ENCODE measurements around the gene MAP4.

The MAP4 gene

DNA sequence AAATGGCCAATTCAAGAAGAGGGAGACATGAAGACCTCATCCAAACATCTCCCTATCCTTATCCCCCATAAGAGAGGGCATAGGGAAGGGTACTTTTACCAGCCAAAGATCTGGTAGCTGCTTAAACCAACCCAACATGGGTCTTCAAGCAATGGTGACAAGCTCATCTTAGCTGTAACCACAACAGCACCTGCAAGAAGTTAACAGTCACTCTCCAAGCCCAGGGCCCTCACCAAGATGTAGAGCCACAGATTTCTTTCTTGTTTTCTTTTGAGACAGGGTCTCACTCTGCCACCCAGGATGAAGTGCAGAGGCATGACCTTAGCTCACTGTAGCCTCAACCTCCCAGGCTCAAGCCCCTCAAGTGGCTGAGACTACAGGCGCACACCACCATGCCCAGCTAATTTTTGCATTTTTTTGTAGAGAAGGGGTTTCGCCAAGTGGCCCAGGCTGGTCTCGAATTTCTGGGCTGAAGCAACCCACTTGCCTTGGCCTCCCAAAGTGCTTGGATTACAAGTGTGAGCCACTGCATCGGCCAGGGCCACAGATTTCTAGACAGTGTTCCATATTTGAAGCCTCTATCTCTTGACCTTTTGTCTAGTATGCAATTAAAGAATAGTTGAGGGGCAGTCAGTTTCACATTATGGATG, 156.1 kb downstream of the MAP4 start:
- no peak for DNase-seq

DNA sequence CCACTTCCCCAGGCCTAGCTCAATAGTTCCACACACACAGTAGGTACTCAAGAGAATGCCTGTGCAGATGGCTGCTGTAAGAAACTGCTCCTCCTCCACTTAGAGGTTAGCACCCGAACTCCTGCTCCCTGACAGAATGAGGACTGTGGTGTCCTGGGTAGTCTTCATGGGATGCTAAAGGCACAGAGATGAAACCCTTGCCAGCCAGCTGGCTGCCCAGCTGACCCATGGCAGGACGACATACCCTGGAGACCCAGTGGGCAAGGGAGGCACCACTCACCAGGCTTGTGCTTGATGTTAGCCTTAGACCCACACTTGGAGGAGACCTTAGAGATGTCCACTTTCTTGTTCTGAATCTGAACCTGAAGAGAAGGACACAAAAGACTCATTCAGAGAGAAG, 159.1 kb downstream of the MAP4 start:
- no peak for DNase-seq

DNA sequence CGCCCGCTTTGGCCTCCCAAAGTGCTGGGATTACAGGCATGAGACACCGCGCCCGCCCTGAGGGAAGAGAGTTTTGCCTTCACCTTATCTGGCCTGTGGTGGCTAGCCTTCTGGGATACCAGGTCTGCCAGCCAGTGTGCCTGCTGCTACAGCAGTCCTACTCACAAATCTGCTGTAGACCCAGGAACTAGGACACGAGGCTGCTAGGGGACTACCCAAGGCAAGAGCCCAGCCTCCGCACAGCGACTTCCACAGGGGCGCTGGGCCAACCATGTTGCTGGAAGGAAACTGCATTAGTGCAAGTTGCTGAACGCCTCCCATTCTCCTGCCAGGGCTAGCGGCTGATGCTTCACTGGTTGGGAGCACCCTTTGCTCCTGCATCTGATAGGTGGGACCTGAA, 159.5 kb downstream of the MAP4 start:
- DNase-seq: no peak

DNA sequence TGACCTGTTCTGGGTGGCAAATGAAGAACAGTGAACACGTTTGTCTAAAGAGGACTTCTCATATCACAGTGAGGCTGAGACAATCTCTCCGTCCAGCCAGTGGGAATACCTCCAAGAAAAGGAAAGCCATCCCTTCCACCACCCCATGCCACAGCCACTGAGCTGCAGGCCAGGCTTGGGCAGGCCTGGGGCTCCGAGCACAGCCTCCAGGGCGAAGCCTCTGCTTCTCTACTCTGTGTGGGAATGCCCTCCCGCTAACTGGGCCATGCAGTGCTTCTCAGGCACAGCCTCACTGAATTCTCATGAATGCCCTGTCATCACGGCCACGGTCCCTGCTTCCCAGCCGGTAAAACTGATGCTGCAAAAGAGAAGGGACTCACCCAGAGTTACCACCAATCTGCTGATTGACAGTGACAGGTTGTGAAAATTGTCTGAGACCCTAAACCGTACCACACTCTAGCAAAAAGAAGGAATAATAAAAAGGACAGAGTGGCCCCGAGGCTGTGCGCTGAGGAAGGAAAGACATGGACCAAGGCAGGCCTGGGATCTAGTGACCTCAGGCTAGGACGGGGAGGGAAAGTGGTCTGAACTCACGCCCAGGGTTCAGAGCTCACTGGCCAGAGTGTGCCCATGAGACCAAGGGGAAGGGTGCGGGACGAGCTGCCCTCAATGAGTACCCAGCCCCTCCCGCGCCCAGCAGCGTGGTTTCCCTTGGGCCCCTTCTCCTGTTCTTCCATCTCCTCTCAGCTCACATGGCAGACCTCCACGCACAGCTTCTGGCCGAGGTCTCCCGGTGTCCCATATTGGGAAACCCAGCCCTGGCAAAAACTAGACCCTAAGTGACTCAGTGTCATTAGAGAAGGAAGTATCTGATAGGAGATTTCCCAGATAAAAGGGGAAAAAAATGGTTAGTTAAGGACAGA, 160.5 kb downstream of the MAP4 start:
- DNase-seq: no peak

DNA sequence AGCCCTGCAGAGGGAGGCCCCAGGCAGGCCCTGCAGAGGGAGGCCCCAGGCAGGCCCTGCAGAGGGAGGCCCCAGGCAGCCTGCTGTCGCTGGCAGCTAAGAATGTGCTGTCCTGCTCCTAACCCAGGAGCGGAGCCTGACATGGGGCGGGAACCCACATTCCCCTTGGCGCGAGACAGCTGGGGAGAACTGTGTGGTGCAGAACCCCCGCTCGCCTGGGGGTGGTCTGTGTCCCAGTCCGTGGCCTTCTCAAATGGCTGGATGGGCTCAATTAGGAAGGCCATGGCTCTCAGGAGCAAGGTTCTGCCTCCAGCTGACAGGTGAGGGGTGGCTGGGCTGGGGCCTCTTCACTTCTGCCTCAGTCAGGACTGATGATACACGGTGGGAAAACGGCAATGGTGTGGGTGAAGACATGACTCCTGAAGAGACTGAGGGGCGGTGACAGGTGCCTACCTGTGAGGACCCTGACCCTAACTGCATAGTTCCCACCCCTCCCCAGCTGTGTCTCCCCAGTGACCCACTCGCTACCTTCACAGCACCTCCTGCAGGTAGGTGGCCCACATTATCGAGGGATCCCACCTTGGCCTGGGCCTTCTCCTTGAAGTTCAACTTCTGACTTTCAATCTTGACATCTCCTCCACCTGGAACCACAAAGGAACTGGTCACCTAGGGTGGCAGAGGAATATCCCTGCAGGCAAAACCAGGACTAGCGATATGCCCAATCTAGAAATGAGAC, 161.3 kb downstream of the MAP4 start:
- DNase-seq: no peak

DNA sequence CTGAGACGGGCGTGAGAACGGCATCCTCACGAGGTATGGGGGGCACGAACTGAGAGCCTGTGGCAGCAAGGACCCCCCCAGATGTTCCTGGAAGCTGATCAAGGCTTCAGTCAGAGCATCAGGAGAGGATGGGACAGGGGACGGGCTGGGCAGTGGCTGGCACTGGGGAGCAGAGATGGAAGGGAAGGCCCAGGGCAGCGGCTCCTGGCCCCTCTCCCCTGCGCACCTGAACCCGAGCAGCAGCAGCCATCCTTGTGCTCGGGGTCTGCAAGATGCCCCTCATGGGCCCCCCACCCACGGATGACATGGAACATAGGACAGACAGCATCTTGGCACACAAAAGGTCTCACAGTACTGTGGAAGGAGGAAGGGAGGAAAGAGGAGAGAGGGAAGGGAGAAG, 161.9 kb downstream of the MAP4 start:
- DNase-seq: no peak

DNA sequence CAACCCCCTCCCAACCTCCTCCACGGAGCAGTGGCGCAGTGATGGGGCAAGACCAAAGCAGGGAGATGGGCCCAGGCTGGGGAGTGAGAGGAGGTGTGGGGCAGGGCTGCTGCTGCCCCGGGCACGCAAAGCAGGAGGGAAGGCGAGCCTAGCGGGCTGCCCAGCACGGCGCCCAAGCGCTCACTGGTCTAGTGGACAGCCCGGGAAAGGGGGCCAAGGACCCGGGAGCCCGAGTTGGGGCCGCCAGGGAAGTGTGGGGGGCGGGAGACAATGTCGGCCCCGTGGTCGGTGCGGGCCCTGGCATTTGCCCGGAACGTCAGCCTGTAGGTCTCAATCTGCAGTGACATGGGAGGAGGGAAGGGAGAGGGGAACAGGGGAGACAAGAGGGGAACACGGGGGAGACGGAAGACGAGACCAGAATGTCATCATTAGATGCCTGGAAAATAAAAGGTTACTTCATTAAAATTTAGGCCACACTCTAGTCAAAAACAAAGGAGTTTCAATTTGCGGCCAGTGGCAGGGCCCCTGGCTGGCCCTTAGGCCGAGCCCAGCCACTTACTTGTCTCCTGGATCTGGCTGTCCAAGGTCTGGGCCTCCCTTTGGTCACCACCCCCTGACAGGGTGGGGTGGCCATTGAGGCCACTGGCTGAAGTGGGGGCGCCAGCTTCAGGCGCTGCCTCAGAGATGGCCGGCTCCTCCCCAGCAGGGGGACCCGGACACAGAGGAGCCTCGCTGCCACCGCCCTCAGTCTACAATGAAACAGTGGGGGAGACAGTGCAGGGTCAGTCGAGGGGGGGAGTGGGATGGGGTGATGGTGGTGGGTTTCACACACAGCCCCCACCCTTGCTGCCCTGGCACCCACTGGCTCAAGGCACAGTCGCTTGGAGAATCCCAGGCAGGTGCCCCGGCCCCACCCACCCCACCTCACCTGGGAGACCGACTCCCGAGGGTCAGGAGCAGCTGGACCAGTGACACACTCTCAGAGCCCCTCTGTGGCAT, 163.3 kb downstream of the MAP4 start:
- no peak for DNase-seq

DNA sequence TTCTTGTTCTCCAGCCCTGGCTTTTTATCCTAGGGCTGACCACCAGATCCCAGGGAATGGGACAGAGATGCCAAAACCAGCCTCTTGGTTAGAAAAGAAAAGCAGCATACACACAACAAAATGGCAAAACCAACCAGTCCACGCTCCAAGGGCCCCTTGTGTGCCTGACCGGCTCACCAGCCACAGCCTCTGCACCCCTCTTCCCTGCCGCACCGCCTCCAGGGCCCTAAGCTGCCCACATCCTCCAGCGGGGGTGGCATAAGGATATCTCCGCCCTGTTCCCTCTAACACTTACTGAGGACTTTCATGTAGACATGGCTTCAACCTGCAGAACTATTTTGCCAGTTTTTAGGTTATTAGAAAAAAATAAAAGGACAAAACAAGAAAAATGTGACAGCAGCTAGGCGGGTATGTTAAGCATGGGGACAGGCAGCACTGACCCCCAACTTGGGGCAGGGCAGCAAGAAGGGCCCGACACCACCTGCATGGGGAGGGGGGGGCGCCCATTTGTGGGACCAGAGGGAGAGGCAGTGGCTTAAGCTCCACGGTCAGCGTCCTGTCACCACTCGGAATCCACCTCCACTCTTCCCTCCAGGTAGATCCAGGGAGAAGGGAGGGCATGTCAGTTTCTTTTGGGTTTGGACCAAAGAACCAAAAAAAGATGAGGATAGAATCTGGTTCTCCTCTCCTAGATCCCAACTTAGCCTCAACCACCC, 164.2 kb downstream of the MAP4 start:
- no peak for DNase-seq

DNA sequence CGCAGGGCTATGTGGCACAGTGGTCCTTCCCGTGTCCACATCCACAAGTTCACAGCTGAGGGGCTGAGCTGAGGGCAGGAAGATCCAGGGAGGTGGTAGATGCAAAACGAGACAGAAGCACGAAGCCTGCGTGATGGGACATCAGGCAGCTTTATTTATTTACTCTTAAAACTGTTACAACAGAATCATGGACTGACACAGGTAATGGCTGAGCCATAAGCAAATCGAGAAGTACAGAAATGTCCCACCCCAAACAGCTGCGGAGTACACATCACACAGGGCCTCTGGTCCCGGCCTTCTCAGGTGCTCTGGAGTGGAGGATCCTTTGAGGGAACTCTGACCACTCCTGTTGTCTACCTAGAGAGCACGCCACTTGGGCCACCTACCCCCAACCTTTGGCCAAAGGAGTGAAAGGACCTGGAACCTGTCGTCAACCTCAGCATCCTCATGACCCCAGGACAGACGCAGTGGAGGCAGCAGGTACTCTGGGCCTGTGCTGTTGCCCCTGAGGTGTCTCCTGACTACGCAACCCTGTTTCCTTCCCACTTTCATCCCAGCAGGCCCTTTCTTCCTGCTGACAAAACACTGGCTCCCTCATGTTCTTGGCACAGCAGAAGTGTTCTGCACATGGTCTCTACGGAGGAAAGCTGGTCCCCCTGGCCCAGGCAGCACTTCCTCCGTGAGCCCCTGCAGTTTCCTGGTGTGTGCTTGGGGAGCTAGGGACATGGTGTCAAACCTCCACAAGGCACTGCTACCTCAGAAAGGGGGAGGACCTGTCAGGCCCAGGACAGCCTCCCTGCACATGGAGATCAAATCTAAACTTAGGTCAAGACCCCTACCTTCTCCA, 165.4 kb downstream of the MAP4 start:
- DNase-seq: no peak

DNA sequence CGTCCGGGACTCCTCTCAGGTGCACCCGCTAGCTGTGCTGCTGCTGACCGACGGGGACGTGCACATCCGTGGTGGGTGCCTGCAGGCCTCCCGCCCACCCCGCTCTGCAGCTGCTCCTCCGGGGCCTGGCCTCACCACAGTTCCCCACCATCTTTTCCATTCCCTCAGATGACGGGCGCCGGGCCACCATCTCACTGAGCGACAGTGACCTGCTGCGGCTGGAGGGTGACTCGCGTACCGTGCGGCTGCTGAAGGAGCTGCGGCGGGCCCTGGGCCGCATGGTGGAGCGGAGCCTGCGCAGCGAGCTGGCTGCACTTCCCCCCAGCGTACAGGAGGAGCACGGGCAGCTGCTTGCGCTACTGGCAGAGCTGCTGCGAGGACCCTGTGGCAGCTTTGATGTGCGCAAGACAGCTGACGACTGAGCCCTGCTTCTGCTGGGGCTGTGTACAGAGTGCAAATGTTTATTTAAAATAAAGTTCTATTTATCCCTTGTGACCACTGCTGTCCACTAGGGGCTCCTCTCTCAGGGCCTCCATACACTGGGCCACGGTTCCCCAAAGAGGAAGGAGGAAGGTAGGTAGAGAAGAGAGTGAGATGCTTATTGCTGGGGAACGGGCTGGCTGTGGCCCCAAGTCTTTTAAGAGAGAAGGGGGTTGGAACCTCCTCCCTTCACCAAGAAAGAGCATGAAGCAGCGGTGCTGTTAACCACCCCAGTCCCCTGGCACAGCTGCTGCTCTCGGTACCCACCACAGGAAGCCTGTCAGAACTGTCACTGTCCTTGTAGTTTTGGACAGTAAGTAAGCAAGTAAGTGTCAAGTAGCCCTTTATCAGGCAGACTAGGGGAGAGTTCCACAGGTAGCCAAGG, 166.3 kb downstream of the MAP4 start:
- no peak for DNase-seq

DNA sequence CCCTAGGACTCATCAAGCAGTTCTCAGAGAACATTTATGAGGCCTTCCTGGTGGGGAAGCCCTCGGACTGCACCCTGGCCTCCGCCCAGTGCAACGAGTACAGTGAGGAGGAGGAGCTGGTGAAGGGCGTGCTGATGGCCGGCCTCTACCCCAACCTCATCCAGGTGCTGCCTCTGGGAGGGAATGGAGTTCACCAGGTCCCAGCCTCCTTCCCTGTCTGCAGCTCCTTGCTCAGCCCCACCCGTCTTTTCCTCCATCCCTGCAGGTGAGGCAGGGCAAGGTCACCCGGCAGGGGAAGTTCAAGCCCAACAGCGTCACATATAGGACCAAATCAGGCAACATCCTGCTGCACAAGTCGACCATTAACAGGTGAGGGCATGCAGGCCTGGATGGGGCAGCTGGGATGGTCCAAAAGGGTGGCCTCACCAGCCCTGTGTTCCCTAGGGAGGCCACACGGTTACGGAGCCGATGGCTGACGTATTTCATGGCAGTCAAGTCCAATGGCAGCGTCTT, 167.0 kb downstream of the MAP4 start:
- DNase-seq: no peak

DNA sequence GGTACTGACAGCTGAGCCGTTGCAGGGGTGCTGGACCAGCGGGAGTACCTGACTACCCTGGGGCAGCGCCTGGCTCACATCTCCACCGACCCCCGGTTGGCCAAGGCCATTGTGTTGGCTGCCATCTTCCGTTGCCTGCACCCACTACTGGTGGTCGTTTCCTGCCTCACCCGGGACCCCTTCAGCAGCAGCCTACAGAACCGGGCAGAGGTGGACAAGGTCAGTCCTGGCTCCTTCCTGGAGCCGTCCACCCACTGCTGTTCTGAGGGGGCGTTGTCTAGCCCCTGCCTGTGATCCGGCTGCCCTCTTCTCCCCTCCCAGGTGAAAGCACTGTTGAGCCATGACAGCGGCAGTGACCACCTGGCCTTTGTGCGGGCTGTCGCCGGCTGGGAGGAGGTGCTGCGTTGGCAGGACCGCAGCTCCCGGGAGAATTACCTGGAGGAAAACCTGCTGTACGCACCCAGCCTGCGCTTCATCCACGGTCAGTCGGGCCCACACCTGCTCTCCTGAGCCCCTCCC, 167.6 kb downstream of the MAP4 start:
- no peak for DNase-seq

DNA sequence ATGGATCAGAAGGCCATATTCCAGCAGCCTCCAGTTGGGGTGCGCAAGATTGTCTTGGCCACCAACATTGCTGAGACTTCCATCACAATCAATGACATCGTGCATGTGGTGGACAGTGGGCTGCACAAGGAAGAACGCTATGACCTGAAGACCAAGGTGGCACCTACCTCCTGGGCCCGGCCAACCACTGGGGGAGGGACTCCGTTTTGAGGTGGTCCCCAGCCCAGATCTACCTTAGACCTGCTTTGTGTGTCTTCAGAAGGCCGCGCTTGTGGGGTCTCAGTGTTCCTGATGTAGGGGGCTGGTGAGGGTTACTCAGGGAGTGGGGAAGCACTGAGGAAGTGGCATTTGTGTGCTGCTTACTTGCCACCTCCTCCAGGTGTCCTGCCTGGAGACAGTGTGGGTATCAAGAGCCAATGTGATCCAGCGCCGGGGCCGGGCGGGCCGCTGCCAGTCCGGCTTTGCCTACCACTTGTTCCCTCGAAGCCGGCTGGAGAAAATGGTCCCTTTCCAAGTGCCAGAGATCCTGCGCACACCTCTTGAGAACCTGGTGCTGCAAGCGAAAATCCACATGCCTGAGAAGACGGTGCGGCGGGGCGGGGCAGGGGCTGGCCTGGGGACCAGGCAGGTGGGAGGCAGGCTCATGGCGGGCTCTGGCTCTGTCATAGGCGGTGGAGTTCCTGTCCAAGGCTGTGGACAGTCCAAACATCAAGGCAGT, 168.3 kb downstream of the MAP4 start:
- no peak for DNase-seq

DNA sequence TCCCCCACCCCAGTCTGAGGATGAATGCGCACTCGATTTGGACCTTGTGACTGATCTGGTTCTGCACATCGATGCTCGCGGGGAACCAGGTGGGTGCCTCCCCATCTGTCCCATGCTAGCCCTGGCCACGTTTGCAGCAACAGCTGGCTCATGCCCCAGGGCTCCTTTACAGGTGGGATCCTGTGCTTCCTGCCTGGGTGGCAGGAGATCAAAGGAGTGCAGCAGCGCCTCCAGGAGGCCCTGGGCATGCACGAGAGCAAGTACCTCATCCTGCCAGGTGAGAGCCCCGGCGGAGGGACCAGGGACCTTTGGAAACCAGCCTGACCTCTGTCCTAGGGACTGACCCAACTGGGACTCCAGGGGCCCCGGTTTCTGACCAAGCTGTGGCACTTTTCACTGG, 169.0 kb downstream of the MAP4 start:
- DNase-seq: no peak

DNA sequence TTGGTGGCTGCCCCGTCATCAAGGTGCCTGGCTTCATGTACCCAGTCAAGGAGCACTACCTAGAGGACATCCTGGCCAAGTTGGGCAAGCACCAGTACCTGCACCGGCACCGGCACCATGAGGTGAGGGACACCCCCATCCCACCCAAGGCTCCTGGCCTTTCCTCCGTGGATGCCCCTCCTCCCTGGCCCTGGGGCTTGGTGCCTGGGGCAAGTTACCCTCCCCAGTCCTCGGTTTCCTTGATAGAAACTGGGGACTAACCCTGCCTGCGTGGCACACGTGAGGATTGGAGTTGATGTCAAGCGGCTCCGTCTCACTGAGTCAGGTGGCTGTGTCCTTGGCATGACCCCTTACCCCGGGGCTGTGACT, 169.4 kb downstream of the MAP4 start:
- no peak for DNase-seq

DNA sequence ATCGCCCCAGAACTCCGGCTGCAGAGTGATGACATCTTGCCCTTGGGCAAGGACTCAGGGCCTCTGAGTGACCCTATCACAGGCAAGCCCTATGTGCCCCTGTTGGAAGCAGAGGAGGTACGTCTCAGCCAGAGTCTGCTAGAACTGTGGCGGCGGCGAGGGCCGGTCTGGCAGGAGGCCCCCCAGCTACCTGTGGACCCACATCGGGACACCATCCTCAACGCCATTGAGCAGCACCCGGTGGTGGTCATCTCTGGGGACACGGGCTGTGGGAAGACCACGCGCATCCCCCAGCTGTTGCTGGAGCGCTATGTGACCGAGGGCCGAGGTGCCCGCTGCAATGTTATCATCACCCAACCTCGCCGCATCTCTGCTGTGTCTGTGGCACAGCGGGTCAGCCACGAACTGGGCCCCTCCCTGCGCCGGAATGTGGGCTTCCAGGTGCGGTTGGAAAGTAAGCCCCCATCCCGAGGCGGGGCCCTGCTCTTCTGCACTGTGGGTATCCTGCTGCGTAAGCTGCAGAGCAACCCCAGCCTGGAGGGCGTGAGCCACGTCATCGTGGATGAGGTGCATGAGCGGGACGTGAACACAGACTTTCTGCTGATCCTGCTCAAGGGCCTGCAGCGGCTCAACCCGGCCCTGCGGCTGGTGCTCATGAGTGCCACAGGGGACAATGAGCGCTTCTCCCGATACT, 169.9 kb downstream of the MAP4 start:
- DNase-seq: no peak

DNA sequence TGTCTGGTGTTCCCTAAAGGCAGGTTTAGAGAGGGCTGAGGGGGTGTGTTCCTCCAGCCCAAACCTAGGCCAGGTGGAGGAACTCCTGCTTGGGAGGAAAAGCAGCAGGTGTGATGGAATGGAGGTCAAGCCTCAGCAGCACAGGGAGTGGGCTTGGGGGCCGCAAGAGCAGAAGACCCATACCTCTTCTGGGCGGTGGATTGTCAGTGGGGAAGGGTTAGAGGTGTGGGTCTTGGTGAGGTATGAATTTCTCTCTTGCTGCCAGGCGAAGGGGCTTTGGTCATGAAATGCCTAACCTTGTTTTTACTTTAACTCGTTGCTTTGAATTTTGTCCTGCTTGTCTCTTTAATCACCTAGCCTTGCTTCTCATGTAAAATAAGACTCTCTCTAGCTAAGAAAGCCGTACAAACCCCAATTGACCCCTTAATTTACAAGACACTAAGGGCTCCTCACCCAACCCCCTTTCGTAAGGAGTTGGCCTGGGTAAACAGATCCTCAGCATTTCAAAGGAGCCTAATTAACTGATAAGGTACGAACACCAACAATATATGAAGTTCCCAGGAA, 174.3 kb downstream of the MAP4 start:
- no peak for DNase-seq

DNA sequence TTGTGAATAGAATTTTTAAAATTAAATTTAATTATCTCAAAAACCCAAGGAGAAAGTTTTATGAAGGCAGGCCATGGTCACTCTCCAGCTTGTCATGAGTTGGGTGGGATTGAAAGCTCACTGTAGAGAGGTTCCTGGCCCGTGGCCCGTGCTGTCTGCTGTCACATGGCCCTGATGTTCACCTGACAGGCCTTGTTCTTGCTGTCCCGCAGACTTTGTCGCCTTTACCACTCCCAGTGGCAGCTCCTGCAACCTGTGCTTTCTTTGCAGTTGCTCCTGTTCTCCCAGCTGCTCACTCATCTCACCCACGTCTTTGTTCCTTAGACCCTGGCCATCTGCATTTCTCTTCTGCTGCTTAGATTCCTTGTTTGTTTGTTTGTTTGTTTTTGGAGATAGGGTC, 177.7 kb downstream of the MAP4 start:
- no peak for DNase-seq
